ENCODE data around the gene RPL23. TPM values are rescaled to one million over a fixed set of nuclear protein-coding genes. Genes with fewer than 3 reads are reported as not detected.

RPL23 gene
- total and polyA plus RNA-seq, 9 of the 15 experiments (the other 6 are each of a cell fraction or from before 2014, with no cell fraction given): 1,745 to 3,667 (median 3,096) TPM

GRCh38 chr17:38867179-38867967 is 13.9 kb upstream of the RPL23 start (continued):
- peak; percentile 51; the same call in 1 of the 2 replicates for TF ChIP-seq ZNF518B (CRISPR knock-in tag; IDR thresholded peaks at IDR 0.05)
- TF ChIP-seq, protein P1, sequence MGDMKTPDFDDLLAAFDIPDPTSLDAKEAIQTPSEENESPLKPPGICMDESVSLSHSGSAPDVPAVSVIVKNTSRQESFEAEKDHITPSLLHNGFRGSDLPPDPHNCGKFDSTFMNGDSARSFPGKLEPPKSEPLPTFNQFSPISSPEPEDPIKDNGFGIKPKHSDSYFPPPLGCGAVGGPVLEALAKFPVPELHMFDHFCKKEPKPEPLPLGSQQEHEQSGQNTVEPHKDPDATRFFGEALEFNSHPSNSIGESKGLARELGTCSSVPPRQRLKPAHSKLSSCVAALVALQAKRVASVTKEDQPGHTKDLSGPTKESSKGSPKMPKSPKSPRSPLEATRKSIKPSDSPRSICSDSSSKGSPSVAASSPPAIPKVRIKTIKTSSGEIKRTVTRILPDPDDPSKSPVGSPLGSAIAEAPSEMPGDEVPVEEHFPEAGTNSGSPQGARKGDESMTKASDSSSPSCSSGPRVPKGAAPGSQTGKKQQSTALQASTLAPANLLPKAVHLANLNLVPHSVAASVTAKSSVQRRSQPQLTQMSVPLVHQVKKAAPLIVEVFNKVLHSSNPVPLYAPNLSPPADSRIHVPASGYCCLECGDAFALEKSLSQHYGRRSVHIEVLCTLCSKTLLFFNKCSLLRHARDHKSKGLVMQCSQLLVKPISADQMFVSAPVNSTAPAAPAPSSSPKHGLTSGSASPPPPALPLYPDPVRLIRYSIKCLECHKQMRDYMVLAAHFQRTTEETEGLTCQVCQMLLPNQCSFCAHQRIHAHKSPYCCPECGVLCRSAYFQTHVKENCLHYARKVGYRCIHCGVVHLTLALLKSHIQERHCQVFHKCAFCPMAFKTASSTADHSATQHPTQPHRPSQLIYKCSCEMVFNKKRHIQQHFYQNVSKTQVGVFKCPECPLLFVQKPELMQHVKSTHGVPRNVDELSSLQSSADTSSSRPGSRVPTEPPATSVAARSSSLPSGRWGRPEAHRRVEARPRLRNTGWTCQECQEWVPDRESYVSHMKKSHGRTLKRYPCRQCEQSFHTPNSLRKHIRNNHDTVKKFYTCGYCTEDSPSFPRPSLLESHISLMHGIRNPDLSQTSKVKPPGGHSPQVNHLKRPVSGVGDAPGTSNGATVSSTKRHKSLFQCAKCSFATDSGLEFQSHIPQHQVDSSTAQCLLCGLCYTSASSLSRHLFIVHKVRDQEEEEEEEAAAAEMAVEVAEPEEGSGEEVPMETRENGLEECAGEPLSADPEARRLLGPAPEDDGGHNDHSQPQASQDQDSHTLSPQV (IDR thresholded peaks at IDR 0.05): peak; percentile 91
- TF ChIP-seq E2F6 (IDR thresholded peaks at IDR 0.05; ENCODE audit: borderline replicate concordance in 1 of 2, extremely low read depth in 1 of 2, insufficient read depth in 1 of 2, insufficient read length in 1 of 2, low read depth in 1 of 2, low read length in 1 of 2, poor library complexity in 1 of 2, severe bottlenecking in 1 of 2): no peak
- no peak for TF ChIP-seq ZNF655 (CRISPR knock-in tag; IDR thresholded peaks at IDR 0.05)
- TF ChIP-seq ZBTB5 (IDR thresholded peaks at IDR 0.05): peak; percentile 70; the same call in 1 of the 2 replicates
- 0 out of 2 replicates have a peak, but pooled peaks have one; percentile 59 for TF ChIP-seq ZNF23 (CRISPR knock-in tag; IDR thresholded peaks at IDR 0.05)
- peak in 1 of 2 experiments; percentile 57; a peak in 1 of 4 replicates for TF ChIP-seq TEAD1 (CRISPR knock-in tag; IDR thresholded peaks at IDR 0.05)
- TF ChIP-seq TBL1XR1 (IDR thresholded peaks at IDR 0.05; ENCODE audit: low read length in 2 of 2): peak in 1 of 2 experiments; percentile 85; a peak in 1 of 4 replicates
- no peak for TF ChIP-seq ZNF699 (CRISPR knock-in tag; IDR thresholded peaks at IDR 0.05; ENCODE audit: insufficient replicate concordance)
- TF ChIP-seq MCM5 (IDR thresholded peaks at IDR 0.05; ENCODE audit: low read depth): no peak
